Keratinocyte (primary cell): ENCODE measurements around the gene NID2. TPM values are rescaled to one million over a fixed set of nuclear protein-coding genes. Genes with fewer than 3 reads are reported as not detected.

ENCODE experiments used
- DNase-seq: peaks from one replicate; pipeline ENCODE4 v3.0.0-alpha.2; 2011; ENCODE audit warnings: low read depth, missing footprints, low spot score
- FAIRE-seq: peaks from 2 replicates; lab custom pipeline; 2011; peaks lifted over from hg19 to GRCh38; lab: Jason Lieb, UNC
- H2AFZ ChIP-seq: 2 replicates; pipeline ENCODE4 v1.6.0; 2012; ENCODE audit warnings: low read length, control low read depth, inconsistent platforms; ENCODE audit not compliant: control insufficient read depth
- H3K27ac ChIP-seq: 2 replicates; pipeline ENCODE4 v1.5.1; 2011; ENCODE audit warnings: low read length; ENCODE audit not compliant: control insufficient read depth, insufficient read depth
- H3K27me3 ChIP-seq: 3 replicates; pipeline ENCODE4 v1.6.0; 2011; ENCODE audit warnings: low read length; ENCODE audit not compliant: control insufficient read depth, insufficient read depth; ENCODE audit errors: extremely low read depth
- H3K36me3 ChIP-seq, 2 experiments: 2 replicates in 1 of 2; 3 replicates in 1 of 2; pipeline ENCODE4 v1.5.1; 2011; ENCODE audit warnings: low read length in 2 of 2, mild to moderate bottlenecking in 1 of 2; ENCODE audit not compliant: control insufficient read depth in 2 of 2, insufficient read depth in 2 of 2; ENCODE audit errors: extremely low read depth in 1 of 2
- H3K4me1 ChIP-seq: 3 replicates; pipeline ENCODE4 v1.5.1; 2011; ENCODE audit warnings: low read length; ENCODE audit not compliant: control insufficient read depth, insufficient read depth; ENCODE audit errors: extremely low read depth
- H3K4me2 ChIP-seq: 3 replicates; pipeline ENCODE4 v1.6.0; 2011; ENCODE audit warnings: low read depth, low read length; ENCODE audit not compliant: control insufficient read depth, insufficient read depth; ENCODE audit errors: extremely low read depth
- H3K4me3 ChIP-seq, 3 experiments: fragments of 200-600 bp in 1 of 3; sonication (generic) in 1 of 3; 2 replicates in 2 of 3; 3 replicates in 1 of 3; pipeline ENCODE4 v1.5.1; 2011 to 2016; ENCODE audit warnings: low read length in 3 of 3, mild to moderate bottlenecking in 3 of 3, control low read depth in 2 of 3, inconsistent platforms in 1 of 3, low read depth in 1 of 3, mixed read lengths in 1 of 3, mixed run types in 1 of 3, moderate library complexity in 1 of 3; ENCODE audit not compliant: control insufficient read depth in 2 of 3, insufficient read depth in 2 of 3; ENCODE audit errors: extremely low read depth in 1 of 3
- H3K79me2 ChIP-seq: 2 replicates; pipeline ENCODE4 v1.6.0; 2012; ENCODE audit warnings: low read length; ENCODE audit not compliant: control insufficient read depth, insufficient read depth
- H3K9ac ChIP-seq: 3 replicates; pipeline ENCODE4 v1.6.0; 2011; ENCODE audit warnings: low read length; ENCODE audit not compliant: control insufficient read depth, insufficient read depth; ENCODE audit errors: extremely low read depth
- H3K9me1 ChIP-seq: 3 replicates; pipeline ENCODE4 v1.6.0; 2011; ENCODE audit warnings: low read length; ENCODE audit not compliant: control insufficient read depth, insufficient read depth; ENCODE audit errors: extremely low read depth
- H3K9me3 ChIP-seq: 2 replicates; pipeline ENCODE4 v1.5.1; 2012; ENCODE audit warnings: low read depth, low read length; ENCODE audit not compliant: control insufficient read depth
- H4K20me1 ChIP-seq: 3 replicates; pipeline ENCODE4 v1.6.0; 2011; ENCODE audit warnings: low read length; ENCODE audit not compliant: control insufficient read depth, insufficient read depth; ENCODE audit errors: extremely low read depth
- CTCF ChIP-seq, 3 experiments: IDR thresholded peaks in 1 of 3; conservative IDR thresholded peaks in 1 of 3; optimal IDR thresholded peaks in 1 of 3; 2 replicates in 2 of 3; 3 replicates in 1 of 3; pipeline versions ENCODE3 to v1.5.1; 2011; ENCODE audit warnings: low read length in 3 of 3, mild to moderate bottlenecking in 3 of 3, moderate library complexity in 2 of 3, control low read depth in 1 of 3, inconsistent platforms in 1 of 3; ENCODE audit not compliant: insufficient read depth in 2 of 3; ENCODE audit errors: extremely low read depth in 1 of 3
- EZH2 ChIP-seq: IDR thresholded peaks from one replicate; pipeline ENCODE4 v1.6.1; 2012; ENCODE audit warnings: inconsistent platforms, mild to moderate bottlenecking, low read length, moderate library complexity
- dilution Hi-C: fragments of 300-500 bp; cut with MboI; formaldehyde crosslinking; loops from one replicate; pipeline ENCODE4 v1.7.0; 2020; ENCODE audit warnings: low sequenced_read_pairs; ENCODE audit not compliant: extremely low pct_ligation_motif_present
- polyA plus RNA-seq, 5 experiments: library from polyadenylated mRNA; depleted of rRNA in 3 of 5; stranded (reverse) in 3 of 5; stranded (forward) in 1 of 5; unstranded in 1 of 5; fragments of >200 nt; gene quantifications; 1 replicate in 1 of 5; 2 replicates in 3 of 5; 3 replicates in 1 of 5; pipeline versions ENCODE4 v1.2.1 to v1.2.3, GENCODE V29; 2011 to 2012; ENCODE audit warnings: missing spikeins in 2 of 5, low read depth in 1 of 5, low replicate concordance in 1 of 5

Gene NID2
- polyA plus RNA-seq, 1 donor (not counting 4 experiments of a cell fraction or from before 2014, with no cell fraction given), result 1.7 TPM

- Histone ChIP-seq H3K4me1 (no peaks in the 10 kb centered on the region), H4K20me1 (no peaks in the 10 kb centered on the region), H3K27me3 (no peaks in the 10 kb centered on the region), H3K9ac (no peak overlapping the region), H3K9me3 (no peaks in the 10 kb centered on the region), H3K4me3 (no peak overlapping the region), H3K9me1 (no peaks in the 10 kb centered on the region), H3K36me3 (peaks cover 6 to 23% of the 10 kb centered on the region in 2 experiments), H3K79me2 (peaks cover 34% of the 10 kb centered on the region), H2AFZ (no peak overlapping the region), H3K27ac (no peak overlapping the region), H3K4me2 (no peak overlapping the region)
- DNase-seq (no peak), FAIRE-seq (no peak)
- peak in 2 of 3 experiments; percentile 44 to 52 for TF ChIP-seq CTCF (optimal IDR thresholded peaks at IDR 0.05 in 1 of 3, IDR thresholded peaks at IDR 0.05 in 1 of 3, conservative IDR thresholded peaks at IDR 0.05 in 1 of 3; ENCODE audit: extremely low read depth in 1 of 3, insufficient read depth in 2 of 3, low read length in 3 of 3)
- no peak for TF ChIP-seq EZH2
- dilution Hi-C loops, result no loop called here
These were observed 72.6 kb downstream of the NID2 start for GRCh38 chr14:51996148-51996746.

GRCh38 chr14:51993285-51993920 lies 75.5 kb downstream of the NID2 start:
- dilution Hi-C loops, result no loop called here
- no peak for DNase-seq
- no peak overlapping the region for H3K4me3 ChIP-seq
- no peak overlapping the region for H3K27ac ChIP-seq
- H3K9me3 ChIP-seq, result no peaks in the 10 kb centered on the region
- no peak overlapping the region for H2AFZ ChIP-seq
- H4K20me1 ChIP-seq, result no peaks in the 10 kb centered on the region
- no peak for TF ChIP-seq EZH2
- TF ChIP-seq CTCF (optimal IDR thresholded peaks at IDR 0.05 in 1 of 3, IDR thresholded peaks at IDR 0.05 in 1 of 3, conservative IDR thresholded peaks at IDR 0.05 in 1 of 3; ENCODE audit: extremely low read depth in 1 of 3, insufficient read depth in 2 of 3, low read length in 3 of 3), result no peak
- peaks cover 53% of the 10 kb centered on the region for H3K79me2 ChIP-seq
- peaks cover 5 to 18% of the 10 kb centered on the region in 2 experiments for H3K36me3 ChIP-seq
- H3K27me3 ChIP-seq, result no peaks in the 10 kb centered on the region
- H3K9me1 ChIP-seq, result no peaks in the 10 kb centered on the region
- peaks cover 9% of the 10 kb centered on the region for H3K4me1 ChIP-seq
- H3K9ac ChIP-seq, result no peak overlapping the region
- no peak overlapping the region for H3K4me2 ChIP-seq
- no peak for FAIRE-seq
